AG04450 (cell line): ENCODE results near the gene LRMDA. TPM values are rescaled to one million over a fixed set of nuclear protein-coding genes. Genes with fewer than 3 reads are reported as not detected.

Source experiments
- CTCF ChIA-PET: fragments of 300-600, 350-600 bp; formaldehyde crosslinking; extraction: SDS; loops from one replicate; lab custom pipeline; 2022; ENCODE audit warnings: antibody characterized with exemption, inconsistent platforms; lab: Charles Lee
- POLR2A ChIA-PET: fragments of 350-600 bp; formaldehyde crosslinking; extraction: SDS; loops from one replicate; lab custom pipeline; 2021; ENCODE audit warnings: antibody characterized with exemption, inconsistent platforms; lab: Yijun Ruan, JAX
- DNase-seq: peaks from one replicate; pipeline ENCODE4 v3.0.0-alpha.2; 2011; ENCODE audit warnings: low read depth, low spot score
- H3K27ac ChIP-seq: one replicate; pipeline ENCODE4 v1.5.1; 2012; ENCODE audit warnings: low read depth, low read length, control low read depth
- H3K27me3 ChIP-seq: one replicate; pipeline ENCODE4 v1.6.0; 2012; ENCODE audit warnings: low read length; ENCODE audit not compliant: control insufficient read depth, insufficient read depth
- H3K4me3 ChIP-seq: 2 replicates; pipeline ENCODE4 v1.5.1; 2011; ENCODE audit warnings: mild to moderate bottlenecking, low read depth, low read length, control low read depth
- H3K9me3 ChIP-seq: 2 replicates; pipeline ENCODE4 v1.5.1; 2012; ENCODE audit warnings: low read length; ENCODE audit not compliant: control insufficient read depth, insufficient read depth
- polyA plus RNA-seq: library from polyadenylated mRNA; depleted of rRNA; stranded (reverse); fragments of >200 nt; gene quantifications from 2 replicates; pipeline ENCODE4 v1.2.3, GENCODE V29; 2011
- TF ChIP-seq, protein P1 (sequence below): IDR thresholded peaks from 2 replicates; pipeline ENCODE4 v1.5.1; 2011; ENCODE audit warnings: low read depth, low read length, control low read depth, inconsistent platforms

The LRMDA gene
- polyA plus RNA-seq, 1 experiment, result 0.12 TPM

DNA sequence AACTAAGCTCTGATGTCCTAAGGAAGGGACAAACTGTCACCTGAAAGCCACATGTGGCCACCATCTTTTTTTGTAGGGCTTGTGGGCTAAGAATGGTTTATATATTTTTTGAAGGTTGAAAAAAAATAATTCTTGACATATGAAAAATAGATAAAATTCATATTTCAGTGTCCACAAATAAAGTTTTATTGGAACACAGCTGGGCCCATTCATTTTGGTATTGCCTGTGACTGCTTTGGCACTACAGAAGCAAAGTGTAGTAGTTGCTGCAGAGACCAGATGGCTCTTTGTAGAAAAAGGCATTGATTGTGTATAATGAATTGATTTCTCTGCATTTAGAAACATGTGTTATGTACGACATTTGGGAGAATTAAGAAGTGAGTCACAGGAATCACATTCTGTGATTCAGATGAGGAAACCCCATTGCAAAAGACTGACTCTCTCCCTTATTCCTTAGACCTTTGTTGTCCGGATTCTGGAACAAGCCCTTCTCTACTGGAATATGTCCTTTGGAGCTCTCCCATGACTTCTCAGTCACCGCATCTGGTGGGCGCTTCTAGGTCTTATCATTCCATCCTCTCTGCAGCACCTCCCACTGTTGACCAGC, 438.7 kb downstream of the LRMDA start:
- POLR2A ChIA-PET, result no interaction called here
- CTCF ChIA-PET, result no interaction called here
- Histone ChIP-seq H3K4me3 (no peak overlapping the region), H3K27ac (no peak overlapping the region), H3K27me3 (peaks cover 2% of the 10 kb centered on the region), H3K9me3 (no peaks in the 10 kb centered on the region)
- TF ChIP-seq, protein P1, sequence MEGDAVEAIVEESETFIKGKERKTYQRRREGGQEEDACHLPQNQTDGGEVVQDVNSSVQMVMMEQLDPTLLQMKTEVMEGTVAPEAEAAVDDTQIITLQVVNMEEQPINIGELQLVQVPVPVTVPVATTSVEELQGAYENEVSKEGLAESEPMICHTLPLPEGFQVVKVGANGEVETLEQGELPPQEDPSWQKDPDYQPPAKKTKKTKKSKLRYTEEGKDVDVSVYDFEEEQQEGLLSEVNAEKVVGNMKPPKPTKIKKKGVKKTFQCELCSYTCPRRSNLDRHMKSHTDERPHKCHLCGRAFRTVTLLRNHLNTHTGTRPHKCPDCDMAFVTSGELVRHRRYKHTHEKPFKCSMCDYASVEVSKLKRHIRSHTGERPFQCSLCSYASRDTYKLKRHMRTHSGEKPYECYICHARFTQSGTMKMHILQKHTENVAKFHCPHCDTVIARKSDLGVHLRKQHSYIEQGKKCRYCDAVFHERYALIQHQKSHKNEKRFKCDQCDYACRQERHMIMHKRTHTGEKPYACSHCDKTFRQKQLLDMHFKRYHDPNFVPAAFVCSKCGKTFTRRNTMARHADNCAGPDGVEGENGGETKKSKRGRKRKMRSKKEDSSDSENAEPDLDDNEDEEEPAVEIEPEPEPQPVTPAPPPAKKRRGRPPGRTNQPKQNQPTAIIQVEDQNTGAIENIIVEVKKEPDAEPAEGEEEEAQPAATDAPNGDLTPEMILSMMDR, result no peak
- DNase-seq, result no peak

DNA sequence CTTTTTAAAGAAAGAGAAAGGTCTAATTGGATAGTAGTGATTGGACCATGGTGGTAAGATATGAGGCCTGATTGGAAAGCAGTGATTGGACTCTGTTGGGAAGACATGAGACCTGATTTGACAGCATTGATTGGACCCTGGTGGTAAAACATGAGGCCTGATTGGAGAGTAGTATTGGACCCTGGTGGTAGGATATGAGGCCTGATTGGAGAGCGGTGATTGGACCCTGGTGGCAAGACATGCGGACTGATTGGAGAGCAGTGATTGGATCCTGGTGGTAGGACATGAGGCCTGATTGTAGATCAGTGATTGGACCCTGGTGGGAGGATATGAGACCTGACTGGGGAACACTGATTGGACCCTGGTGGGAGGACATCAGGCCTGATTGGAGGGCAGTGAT, 444.3 kb downstream of the LRMDA start:
- POLR2A ChIA-PET, result no interaction called here
- peaks cover 5% of the 10 kb centered on the region for H3K27me3 ChIP-seq
- H3K4me3 ChIP-seq, result no peak overlapping the region
- CTCF ChIA-PET, result no interaction called here
- DNase-seq, result no peak
- TF ChIP-seq, protein P1, result no peak
- no peak overlapping the region for H3K27ac ChIP-seq
- no peaks in the 10 kb centered on the region for H3K9me3 ChIP-seq

DNA sequence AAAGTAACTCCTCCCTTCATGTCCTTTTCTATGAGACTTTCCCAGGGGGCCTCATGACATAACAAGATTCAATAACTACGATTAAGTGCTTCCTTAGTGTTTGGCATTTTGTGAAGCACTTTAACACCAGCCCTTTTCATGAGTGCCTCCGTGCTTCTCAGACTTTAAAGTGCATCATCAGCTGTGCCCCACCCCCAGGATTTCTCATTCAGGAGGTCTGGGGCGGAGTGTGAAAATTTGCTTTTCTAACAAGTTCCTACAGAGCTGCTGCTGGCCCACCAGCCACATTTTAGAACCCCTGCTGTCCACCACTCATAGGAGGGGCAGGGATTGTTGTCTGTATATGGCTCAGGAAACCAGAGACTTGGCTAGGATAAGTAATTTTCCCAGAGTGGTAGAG, 445.3 kb downstream of the LRMDA start:
- H3K9me3 ChIP-seq, result no peaks in the 10 kb centered on the region
- TF ChIP-seq, protein P1, result no peak
- no peak overlapping the region for H3K27ac ChIP-seq
- H3K4me3 ChIP-seq, result no peak overlapping the region
- ChIA-PET CTCF (no interaction called here), POLR2A (no interaction called here)
- no peak for DNase-seq
- H3K27me3 ChIP-seq, result peaks cover 5% of the 10 kb centered on the region

DNA sequence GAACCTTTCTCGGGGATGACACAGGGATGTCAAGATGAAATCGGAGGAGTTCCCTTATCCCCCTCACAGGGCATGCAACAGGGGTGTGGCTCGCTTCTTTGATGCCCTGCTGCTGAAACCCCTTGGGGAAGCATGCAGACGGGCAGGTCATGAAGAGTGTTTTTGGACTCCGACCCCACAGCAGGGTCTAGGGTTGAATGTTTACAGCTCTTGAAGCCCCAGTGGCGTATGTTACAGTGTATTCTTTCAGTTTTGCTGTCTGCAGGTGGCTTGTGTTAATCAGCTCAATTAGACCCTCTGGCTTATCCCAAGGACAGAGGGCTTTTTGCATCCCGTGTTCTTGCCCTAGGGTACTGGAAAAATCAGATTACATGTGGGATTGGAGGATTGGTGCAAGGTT, 446.5 kb downstream of the LRMDA start:
- no peaks in the 10 kb centered on the region for H3K9me3 ChIP-seq
- ChIA-PET CTCF (no interaction called here), POLR2A (no interaction called here)
- no peak for DNase-seq
- no peak overlapping the region for H3K27ac ChIP-seq
- TF ChIP-seq, protein P1, result no peak
- peaks cover 5% of the 10 kb centered on the region for H3K27me3 ChIP-seq
- H3K4me3 ChIP-seq, result no peak overlapping the region

- CTCF ChIA-PET, result no interaction called here
- H3K9me3 ChIP-seq, result no peaks in the 10 kb centered on the region
- H3K27me3 ChIP-seq, result peaks cover 5% of the 10 kb centered on the region
- H3K4me3 ChIP-seq, result no peak overlapping the region
- POLR2A ChIA-PET, result no interaction called here
- TF ChIP-seq, protein P1, result no peak
- DNase-seq, result no peak
- no peak overlapping the region for H3K27ac ChIP-seq
Observed at GRCh38 chr10:75878586-75878985, 447.2 kb downstream of the LRMDA start.
